ENCODE results near the gene GRB10.
A peak's percentile ranks its signal among the peaks of the same experiment; 100 is the strongest.

The GRB10 gene

GRCh38 chr7:50662041-50662694 lies 120.5 kb downstream of the GRB10 start:
- no peak overlapping the region for H3K4me2 ChIP-seq (ENCODE audit: low read length)
- H2AFZ ChIP-seq (ENCODE audit: low read depth, low read length) = no peak overlapping the region
- no peaks in the 10 kb centered on the region for H3K79me2 ChIP-seq (ENCODE audit: low read length)
- TF ChIP-seq, protein P1, sequence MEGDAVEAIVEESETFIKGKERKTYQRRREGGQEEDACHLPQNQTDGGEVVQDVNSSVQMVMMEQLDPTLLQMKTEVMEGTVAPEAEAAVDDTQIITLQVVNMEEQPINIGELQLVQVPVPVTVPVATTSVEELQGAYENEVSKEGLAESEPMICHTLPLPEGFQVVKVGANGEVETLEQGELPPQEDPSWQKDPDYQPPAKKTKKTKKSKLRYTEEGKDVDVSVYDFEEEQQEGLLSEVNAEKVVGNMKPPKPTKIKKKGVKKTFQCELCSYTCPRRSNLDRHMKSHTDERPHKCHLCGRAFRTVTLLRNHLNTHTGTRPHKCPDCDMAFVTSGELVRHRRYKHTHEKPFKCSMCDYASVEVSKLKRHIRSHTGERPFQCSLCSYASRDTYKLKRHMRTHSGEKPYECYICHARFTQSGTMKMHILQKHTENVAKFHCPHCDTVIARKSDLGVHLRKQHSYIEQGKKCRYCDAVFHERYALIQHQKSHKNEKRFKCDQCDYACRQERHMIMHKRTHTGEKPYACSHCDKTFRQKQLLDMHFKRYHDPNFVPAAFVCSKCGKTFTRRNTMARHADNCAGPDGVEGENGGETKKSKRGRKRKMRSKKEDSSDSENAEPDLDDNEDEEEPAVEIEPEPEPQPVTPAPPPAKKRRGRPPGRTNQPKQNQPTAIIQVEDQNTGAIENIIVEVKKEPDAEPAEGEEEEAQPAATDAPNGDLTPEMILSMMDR (IDR thresholded peaks at IDR 0.05; ENCODE audit: low read depth, low read length) = no peak
- no peak for TF ChIP-seq EZH2phosphoT487 (IDR thresholded peaks at IDR 0.05; ENCODE audit: low read depth)
- no peaks in the 10 kb centered on the region for H3K9me3 ChIP-seq (ENCODE audit: insufficient read depth, low read length)
- peaks cover 18% of the 10 kb centered on the region for H3K27me3 ChIP-seq (ENCODE audit: low read depth, low read length)
- no peak overlapping the region for H3K27ac ChIP-seq (ENCODE audit: low read length)
- H3K4me1 ChIP-seq (ENCODE audit: low read length) = peaks cover 25% of the 10 kb centered on the region
- no peaks in the 10 kb centered on the region for H3K36me3 ChIP-seq (replicated peaks; ENCODE audit: low read depth, low read length)
- no peak overlapping the region for H3K9ac ChIP-seq (ENCODE audit: low read length)
- no peaks in the 10 kb centered on the region for H4K20me1 ChIP-seq (ENCODE audit: insufficient read depth, low read length)
- H3K4me3 ChIP-seq (ENCODE audit: low read length) = no peak overlapping the region

DNA sequence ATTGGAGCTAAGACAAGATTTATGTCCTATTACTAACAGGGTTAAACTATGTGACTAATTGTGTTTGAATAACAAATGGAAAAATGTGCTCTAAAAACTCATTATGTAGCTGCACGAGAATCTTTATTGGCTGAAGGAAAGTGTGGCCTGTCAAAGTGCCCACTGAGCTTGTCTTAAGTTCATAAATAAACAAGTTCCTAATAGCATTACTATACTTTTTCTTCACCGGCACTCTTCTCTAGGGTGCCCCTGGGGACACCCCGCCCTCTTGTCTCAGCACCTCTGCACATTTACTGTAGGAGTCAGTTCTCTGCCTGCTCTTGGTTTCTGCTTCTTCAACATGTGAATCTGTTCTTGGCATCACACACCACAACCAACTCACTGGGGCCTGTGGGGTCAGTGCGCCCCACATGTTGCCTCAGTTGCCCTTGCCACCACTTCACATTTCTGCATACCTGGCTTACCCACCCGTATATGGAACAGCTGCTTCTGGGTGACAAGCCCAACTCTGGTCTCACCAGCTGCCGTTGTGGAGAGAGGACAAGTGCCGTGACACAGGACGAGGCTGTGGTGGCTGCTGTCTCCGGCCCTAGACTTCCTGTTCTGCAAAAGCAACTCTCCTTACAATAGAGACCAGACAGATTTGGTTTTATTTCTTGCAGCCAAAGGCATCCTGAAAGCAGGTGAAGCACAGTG lies 121.2 kb downstream of the GRB10 start:
- no peak overlapping the region for H3K4me3 ChIP-seq (ENCODE audit: low read length)
- H3K27me3 ChIP-seq (ENCODE audit: low read depth, low read length) = peaks cover 25% of the 10 kb centered on the region
- no peak for TF ChIP-seq EZH2phosphoT487 (IDR thresholded peaks at IDR 0.05; ENCODE audit: low read depth)
- TF ChIP-seq, protein P1 (IDR thresholded peaks at IDR 0.05; ENCODE audit: low read depth, low read length) = no peak
- H3K4me2 ChIP-seq (ENCODE audit: low read length) = no peak overlapping the region
- no peaks in the 10 kb centered on the region for H3K9me3 ChIP-seq (ENCODE audit: insufficient read depth, low read length)
- H2AFZ ChIP-seq (ENCODE audit: low read depth, low read length) = no peak overlapping the region
- no peak overlapping the region for H3K9ac ChIP-seq (ENCODE audit: low read length)
- H4K20me1 ChIP-seq (ENCODE audit: insufficient read depth, low read length) = no peaks in the 10 kb centered on the region
- no peaks in the 10 kb centered on the region for H3K36me3 ChIP-seq (replicated peaks; ENCODE audit: low read depth, low read length)
- H3K27ac ChIP-seq (ENCODE audit: low read length) = no peak overlapping the region
- H3K79me2 ChIP-seq (ENCODE audit: low read length) = no peaks in the 10 kb centered on the region
- peaks cover 25% of the 10 kb centered on the region for H3K4me1 ChIP-seq (ENCODE audit: low read length)

- no peaks in the 10 kb centered on the region for H4K20me1 ChIP-seq (ENCODE audit: insufficient read depth, low read length)
- H3K4me3 ChIP-seq (ENCODE audit: low read length) = no peak overlapping the region
- H3K9ac ChIP-seq (ENCODE audit: low read length) = no peak overlapping the region
- H3K4me1 ChIP-seq (ENCODE audit: low read length) = peaks cover 24% of the 10 kb centered on the region
- no peak for TF ChIP-seq EZH2phosphoT487 (IDR thresholded peaks at IDR 0.05; ENCODE audit: low read depth)
- TF ChIP-seq, protein P1 (IDR thresholded peaks at IDR 0.05; ENCODE audit: low read depth, low read length) = no peak
- no peaks in the 10 kb centered on the region for H3K79me2 ChIP-seq (ENCODE audit: low read length)
- no peak overlapping the region for H3K27ac ChIP-seq (ENCODE audit: low read length)
- no peak overlapping the region for H3K4me2 ChIP-seq (ENCODE audit: low read length)
- peaks cover 26% of the 10 kb centered on the region for H3K27me3 ChIP-seq (ENCODE audit: low read depth, low read length)
- no peaks in the 10 kb centered on the region for H3K9me3 ChIP-seq (ENCODE audit: insufficient read depth, low read length)
- no peak overlapping the region for H2AFZ ChIP-seq (ENCODE audit: low read depth, low read length)
- no peaks in the 10 kb centered on the region for H3K36me3 ChIP-seq (replicated peaks; ENCODE audit: low read depth, low read length)
These were observed 121.9 kb downstream of the GRB10 start for GRCh38 chr7:50660830-50661175.

DNA sequence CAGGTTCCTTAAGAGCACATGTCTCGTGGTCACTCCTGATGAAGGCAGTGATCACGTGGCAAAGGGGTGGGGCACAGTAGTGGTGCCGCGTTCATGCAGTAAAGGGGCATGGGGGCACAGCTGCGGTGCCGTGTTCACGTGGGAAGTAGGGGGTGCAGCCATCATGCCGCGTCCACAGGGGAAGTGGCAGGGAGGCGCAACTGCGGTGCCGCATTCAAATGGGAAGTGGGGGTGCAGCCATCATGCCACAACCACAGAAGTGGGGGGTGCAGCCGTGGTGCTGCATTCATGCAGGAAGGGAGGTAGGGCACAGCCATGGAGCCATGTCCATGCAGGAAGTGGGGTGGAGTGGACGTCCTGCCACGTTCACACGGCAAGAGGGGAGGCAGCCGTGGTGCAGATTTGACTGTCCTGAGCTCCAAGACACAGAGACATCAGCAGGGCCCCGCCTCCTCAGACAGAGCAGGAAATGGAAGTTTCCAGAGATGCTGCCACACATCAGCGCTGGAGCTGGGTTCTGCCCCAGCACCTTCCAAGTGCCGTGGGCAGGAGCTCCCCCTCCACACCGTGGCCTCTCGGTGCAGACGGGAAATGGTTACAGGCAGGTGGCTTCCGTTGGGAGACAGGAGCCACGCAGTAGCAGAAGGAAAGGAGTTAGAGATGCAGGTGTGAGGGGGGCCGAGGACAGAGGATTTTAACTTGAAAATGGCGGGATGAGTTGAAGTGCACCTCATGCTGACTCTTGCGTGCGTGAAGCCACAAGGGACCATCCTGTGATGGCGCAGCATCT lies 122.5 kb downstream of the GRB10 start:
- Histone ChIP-seq H3K79me2 (ENCODE audit: low read length) (no peaks in the 10 kb centered on the region), H3K4me1 (ENCODE audit: low read length) (peaks cover 18% of the 10 kb centered on the region), H3K36me3 (replicated peaks; ENCODE audit: low read depth, low read length) (no peaks in the 10 kb centered on the region), H3K4me3 (ENCODE audit: low read length) (0 out of 2 replicates have a peak overlapping the region, but pooled peaks have one; percentile 29), H3K4me2 (ENCODE audit: low read length) (peak overlapping the region; percentile 36), H2AFZ (ENCODE audit: low read depth, low read length) (no peak overlapping the region; the same call in 1 of the 2 replicates), H3K9me3 (ENCODE audit: insufficient read depth, low read length) (no peaks in the 10 kb centered on the region), H3K9ac (ENCODE audit: low read length) (no peak overlapping the region), H4K20me1 (ENCODE audit: insufficient read depth, low read length) (no peaks in the 10 kb centered on the region), H3K27ac (ENCODE audit: low read length) (no peak overlapping the region), H3K27me3 (ENCODE audit: low read depth, low read length) (peaks cover 31% of the 10 kb centered on the region)
- no peak for TF ChIP-seq EZH2phosphoT487 (IDR thresholded peaks at IDR 0.05; ENCODE audit: low read depth)
- TF ChIP-seq, protein P1 (IDR thresholded peaks at IDR 0.05; ENCODE audit: low read depth, low read length) = no peak
